Medulla oblongata (tissue), 1 donor: ENCODE measurements around the gene DNAJC13.
A peak's percentile ranks its signal among the peaks of the same experiment; 100 is the strongest.
"Not testable (repeated sequence)": the region's sequence is repeated elsewhere in the genome, so short reads cannot be mapped to it uniquely, and the experiment has no call there.

Source experiments
- DNase-seq: peaks from one replicate; pipeline ENCODE4 v3.0.0-alpha.2; 2015; ENCODE audit errors: extremely low spot score

Gene DNAJC13, protein sequence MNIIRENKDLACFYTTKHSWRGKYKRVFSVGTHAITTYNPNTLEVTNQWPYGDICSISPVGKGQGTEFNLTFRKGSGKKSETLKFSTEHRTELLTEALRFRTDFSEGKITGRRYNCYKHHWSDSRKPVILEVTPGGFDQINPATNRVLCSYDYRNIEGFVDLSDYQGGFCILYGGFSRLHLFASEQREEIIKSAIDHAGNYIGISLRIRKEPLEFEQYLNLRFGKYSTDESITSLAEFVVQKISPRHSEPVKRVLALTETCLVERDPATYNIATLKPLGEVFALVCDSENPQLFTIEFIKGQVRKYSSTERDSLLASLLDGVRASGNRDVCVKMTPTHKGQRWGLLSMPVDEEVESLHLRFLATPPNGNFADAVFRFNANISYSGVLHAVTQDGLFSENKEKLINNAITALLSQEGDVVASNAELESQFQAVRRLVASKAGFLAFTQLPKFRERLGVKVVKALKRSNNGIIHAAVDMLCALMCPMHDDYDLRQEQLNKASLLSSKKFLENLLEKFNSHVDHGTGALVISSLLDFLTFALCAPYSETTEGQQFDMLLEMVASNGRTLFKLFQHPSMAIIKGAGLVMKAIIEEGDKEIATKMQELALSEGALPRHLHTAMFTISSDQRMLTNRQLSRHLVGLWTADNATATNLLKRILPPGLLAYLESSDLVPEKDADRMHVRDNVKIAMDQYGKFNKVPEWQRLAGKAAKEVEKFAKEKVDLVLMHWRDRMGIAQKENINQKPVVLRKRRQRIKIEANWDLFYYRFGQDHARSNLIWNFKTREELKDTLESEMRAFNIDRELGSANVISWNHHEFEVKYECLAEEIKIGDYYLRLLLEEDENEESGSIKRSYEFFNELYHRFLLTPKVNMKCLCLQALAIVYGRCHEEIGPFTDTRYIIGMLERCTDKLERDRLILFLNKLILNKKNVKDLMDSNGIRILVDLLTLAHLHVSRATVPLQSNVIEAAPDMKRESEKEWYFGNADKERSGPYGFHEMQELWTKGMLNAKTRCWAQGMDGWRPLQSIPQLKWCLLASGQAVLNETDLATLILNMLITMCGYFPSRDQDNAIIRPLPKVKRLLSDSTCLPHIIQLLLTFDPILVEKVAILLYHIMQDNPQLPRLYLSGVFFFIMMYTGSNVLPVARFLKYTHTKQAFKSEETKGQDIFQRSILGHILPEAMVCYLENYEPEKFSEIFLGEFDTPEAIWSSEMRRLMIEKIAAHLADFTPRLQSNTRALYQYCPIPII (N-terminal part only)

GRCh38 chr3:132416807-132417694 is at the start of gene DNAJC13:
Gene DNAJC13 (plus strand): TSS chr3:132417502. CDS start chr3:132434551, 17,049 bp downstream.
- DNase-seq, result peak; percentile 97

DNA sequence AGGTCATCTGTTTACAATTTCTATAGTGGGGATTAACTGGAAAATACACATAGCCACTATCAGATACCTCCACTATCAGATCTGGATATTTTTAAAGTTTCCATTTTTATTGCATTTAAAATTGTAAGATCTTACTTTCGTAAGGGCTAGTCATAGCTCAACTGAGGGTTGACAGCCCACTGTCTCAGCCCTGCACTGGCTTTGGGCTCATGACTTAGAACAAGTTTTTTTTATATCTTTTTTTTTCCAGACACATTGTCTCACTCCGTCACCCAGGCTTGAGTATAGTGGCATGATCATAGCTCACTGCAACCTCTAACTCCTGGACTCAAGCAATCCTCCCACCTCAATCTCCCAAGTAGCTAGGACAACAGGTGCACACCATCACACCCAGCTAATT is 48.8 kb upstream of the DNAJC13 start:
- no peak for DNase-seq

GRCh38 chr3:132368962-132369361 is 48.3 kb upstream of the DNAJC13 start:
- no peak for DNase-seq

GRCh38 chr3:132376945-132377354 is 40.4 kb upstream of the DNAJC13 start:
- DNase-seq, result not testable (repeated sequence)

DNA sequence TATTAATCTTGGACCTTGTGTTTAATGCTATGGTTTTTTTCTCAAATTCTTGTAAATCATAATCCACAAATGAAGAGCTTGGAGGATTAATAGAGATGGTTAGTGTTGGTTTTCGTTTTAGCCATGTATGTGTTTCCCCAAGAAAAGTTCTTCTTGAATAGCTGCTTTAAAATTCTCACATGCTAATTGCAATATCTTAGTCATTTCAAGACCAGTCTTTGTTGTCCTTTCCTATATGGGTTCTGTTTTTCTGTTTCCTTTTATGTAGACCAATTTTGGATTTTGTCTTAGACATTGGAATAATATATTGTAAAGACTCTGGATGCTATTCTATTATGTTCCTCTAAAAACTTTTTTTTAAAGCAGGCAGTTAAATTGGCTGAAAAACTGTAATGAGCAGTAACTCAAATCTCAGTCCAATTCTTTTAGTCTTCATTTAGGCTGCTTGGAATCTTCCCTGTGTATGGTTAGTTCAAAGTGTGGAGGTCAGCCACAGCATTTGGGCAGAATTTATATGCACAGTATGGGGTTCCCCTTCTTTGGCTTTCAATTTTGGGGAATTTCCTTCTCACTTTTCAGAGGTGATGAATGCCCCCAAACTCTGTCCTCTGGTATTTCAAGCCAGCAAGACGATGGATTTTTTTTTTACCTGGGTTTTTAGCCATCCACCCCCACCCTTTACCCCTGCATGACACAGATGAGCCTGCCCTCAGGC is 39.1 kb upstream of the DNAJC13 start:
- no peak for DNase-seq

- no peak for DNase-seq
These were observed 38.5 kb upstream of the DNAJC13 start for GRCh38 chr3:132378846-132379245.

GRCh38 chr3:132380920-132381319 is 36.4 kb upstream of the DNAJC13 start:
- DNase-seq, result no peak

DNA sequence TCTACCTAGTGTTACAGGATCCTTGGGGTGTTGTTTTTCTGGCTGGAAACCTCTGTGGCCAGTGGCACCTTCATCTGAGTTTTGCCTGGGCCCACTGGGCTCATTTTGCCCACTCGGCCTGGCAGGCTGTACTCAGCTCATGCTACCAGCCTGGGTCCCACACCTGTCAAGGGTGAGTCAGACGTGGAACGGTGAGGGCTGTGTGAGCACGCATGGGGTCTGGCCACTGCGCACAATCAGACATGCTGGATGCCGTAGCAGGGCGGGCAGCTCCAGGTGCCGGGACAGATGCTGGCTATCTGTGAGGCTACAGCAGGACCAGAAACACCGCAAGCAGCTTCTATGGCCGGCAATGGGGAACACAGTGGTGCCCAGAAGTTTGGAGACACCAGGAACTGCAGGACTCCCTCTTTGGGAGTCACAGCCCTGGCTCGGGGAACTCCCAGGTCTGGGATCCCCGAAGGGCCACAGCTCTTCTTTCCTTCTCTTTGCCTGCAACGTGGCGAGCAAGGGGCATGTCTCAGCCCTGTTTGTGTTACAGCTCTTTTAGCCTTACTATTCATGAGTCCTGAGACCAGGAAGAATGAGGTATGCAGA is 35.9 kb upstream of the DNAJC13 start:
- no peak for DNase-seq

DNA sequence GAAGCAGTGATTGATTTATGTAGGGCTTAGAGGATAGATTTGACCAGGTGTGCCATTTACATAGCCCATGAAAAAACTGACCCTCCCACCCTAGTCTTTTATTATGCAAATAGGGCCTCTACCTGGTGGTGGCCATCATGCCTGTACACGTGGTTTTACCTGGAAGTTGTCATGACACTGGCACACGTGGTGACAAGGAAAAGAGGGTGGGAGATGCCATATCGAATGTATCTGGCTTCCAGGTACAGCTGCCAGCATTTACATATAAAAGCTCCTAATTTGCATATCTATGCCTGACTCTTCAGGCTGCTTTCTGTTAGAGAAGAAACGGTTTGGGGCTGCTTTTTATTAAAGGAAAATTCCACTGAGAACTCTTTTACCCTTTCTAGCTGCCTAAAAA is 35.0 kb upstream of the DNAJC13 start:
- DNase-seq, result no peak

DNA sequence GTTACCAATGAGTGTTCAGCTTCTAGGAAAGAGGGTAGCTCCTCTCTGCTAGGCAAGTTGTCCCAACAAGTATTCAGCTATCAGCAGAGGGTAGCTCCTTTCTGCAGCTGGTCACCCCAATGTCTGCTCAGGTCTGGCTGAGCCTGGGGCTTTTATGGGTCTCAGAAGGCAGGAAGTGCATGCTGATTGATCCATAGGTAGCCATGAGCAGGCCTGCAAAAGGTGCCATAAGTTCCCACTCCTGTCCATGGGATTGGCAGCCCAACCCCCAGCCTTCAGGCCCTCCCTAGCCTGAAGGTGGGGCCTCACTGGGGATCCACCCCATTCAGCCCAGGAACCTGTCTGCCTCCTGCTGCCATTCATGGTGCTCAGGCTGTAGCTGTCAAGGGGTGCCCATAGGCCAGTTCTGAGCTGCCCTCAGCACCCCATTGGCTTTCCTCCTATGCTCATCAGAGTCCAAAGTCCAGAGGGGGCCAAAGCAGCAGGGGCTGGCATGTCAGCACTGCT is 34.6 kb upstream of the DNAJC13 start:
- DNase-seq, result no peak

DNA sequence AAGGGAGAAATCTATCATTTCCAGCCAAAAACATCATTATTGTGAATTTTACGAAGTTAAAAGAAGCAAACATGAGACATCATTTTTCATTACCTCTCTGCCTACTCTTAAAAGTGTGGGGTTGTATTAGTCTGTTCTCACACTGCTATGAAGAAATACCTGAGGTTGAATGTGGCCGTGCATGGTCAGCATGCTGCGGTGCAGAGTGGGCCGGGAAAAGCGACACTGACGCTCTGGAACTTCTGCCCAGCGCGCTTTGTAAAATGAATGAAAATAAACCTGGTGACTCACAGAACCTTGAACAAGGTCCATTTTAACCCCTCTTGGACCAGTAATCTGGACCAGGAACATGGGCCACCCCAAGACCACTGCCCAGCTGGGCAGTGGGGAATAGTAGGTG is 31.0 kb upstream of the DNAJC13 start:
- DNase-seq, result no peak

DNA sequence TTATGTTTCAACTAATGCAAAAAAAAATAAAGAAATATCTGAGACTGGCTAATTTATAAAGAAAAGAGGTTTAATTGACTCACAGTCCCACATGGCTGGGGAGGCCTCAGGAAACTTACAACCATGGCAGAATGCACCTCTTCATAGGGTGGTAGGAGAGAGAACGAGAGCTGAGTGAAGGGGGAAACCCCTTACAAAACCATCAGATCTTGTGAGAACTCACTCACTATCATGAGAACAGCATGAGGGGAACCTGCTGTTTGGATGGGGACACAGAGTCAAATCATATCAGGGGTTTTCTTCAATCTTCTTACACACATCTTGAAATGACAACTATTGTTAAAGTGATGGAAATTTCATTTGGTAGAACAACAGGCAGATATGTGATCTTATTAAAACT is 24.6 kb upstream of the DNAJC13 start:
- DNase-seq, result not testable (repeated sequence)

DNA sequence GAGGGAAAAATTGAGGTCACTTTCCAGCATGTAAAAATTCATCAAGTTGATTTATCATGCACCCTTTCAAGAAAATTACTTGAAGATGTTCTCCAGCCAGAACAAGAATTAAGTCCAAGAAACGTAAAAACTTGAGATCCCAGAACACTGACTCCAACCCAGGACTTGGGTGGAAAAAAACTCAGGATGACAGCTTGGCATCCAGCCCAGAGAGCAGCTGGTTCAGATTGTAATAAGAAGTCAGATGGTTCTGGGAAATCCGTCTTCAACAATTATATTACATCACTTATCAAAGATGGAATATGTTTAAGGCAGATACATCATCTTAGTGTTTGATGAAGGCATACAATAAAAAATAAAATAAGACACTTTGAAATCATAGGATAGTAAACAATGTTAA is 23.0 kb upstream of the DNAJC13 start:
- no peak for DNase-seq

- no peak for DNase-seq
These were observed 22.2 kb upstream of the DNAJC13 start for GRCh38 chr3:132395126-132395525.

- no peak for DNase-seq
These were observed 21.0 kb upstream of the DNAJC13 start for GRCh38 chr3:132396255-132396654.

GRCh38 chr3:132396776-132397175 is 20.5 kb upstream of the DNAJC13 start:
- not testable (repeated sequence) for DNase-seq

GRCh38 chr3:132399054-132399929 is 18.0 kb upstream of the DNAJC13 start:
- peak; percentile 72 for DNase-seq

GRCh38 chr3:132401255-132401654 is 16.0 kb upstream of the DNAJC13 start:
- DNase-seq, result no peak

DNA sequence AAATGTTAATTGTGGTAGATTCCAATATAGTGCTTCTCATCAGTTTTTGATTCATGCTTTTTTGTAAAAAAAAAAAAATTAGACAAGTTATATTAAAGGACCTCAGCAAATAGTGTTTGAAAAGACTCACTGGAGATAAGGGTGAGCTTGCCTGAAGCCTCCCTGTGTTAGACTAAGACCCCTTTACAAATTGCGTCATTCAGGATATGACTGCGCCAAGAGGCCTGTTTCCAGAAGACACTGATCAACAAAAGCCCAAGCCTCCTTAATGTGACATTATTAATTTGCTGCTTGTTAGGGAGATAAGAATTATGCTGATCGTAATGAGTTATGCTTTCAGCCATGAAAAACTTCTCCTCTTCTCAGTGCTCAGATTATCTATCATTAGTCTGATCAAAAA is 13.0 kb upstream of the DNAJC13 start:
- no peak for DNase-seq
